ENCODE measurements around the gene ZNF532.

DNA sequence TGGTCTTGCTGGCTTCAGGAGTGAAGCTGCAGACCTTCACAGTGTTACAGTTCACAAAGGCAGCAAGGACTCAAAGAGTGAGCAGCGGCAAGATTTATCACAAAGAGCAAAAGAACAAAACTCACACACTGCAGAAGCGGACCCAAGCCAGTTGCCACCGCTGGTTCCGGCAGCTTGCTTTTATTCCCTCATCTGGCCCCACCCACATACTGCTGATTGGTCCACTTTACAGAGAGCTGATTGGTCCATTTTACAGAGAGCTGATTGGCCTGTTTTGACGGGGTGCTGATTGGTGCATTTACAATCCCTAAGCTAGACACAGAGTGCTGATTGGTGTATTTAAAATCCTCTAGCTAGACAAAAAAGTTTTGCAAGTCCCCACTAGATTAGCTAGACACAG, 37.2 kb upstream of the ZNF532 start:
- TF ChIP-seq EZH2 (IDR thresholded peaks at IDR 0.05), result no peak
- no peak for TF ChIP-seq POLR2AphosphoS5 (IDR thresholded peaks at IDR 0.05; ENCODE audit: borderline replicate concordance, low read depth, low read length)
- no peak for TF ChIP-seq FOXP2 (optimal IDR thresholded peaks at IDR 0.05; ENCODE audit: control extremely low read depth, extremely low read length, insufficient read depth)

Measured in SK-N-MC (cell line).